GM06990 (cell line): Measurements from ENCODE around the gene CEP152.

ENCODE experiments used
- DNase-seq: peaks from one replicate; pipeline ENCODE4 v3.0.0-alpha.2; 2011; ENCODE audit not compliant: insufficient read length; ENCODE audit errors: extremely low read depth
- H3K27me3 ChIP-seq: replicated peaks from 2 replicates; pipeline ENCODE4 v1.6.0; 2011; ENCODE audit warnings: low read length; ENCODE audit not compliant: control insufficient read depth, insufficient read depth
- H3K36me3 ChIP-seq: 2 replicates; pipeline ENCODE4 v1.5.1; 2011; ENCODE audit warnings: low read length; ENCODE audit not compliant: control insufficient read depth, insufficient read depth
- H3K4me3 ChIP-seq: replicated peaks from 2 replicates; pipeline ENCODE4 v1.5.1; 2011; ENCODE audit warnings: low read depth, mild to moderate bottlenecking, control low read depth, low read length
- CTCF ChIP-seq: IDR thresholded peaks from 2 replicates; pipeline ENCODE4 v1.5.1; 2011; ENCODE audit warnings: low read length, control low read depth, mild to moderate bottlenecking, inconsistent platforms; ENCODE audit not compliant: insufficient read depth, poor library complexity, severe bottlenecking

CEP152 gene

GRCh38 chr15:48695088-48695826 lies 115.6 kb downstream of the CEP152 start:
- H3K36me3 ChIP-seq: no peaks in the 10 kb centered on the region
- no peak for TF ChIP-seq CTCF
- no peak for DNase-seq
- H3K27me3 ChIP-seq: no peaks in the 10 kb centered on the region
- H3K4me3 ChIP-seq: no peak overlapping the region

- no peak for TF ChIP-seq CTCF
- H3K36me3 ChIP-seq: no peaks in the 10 kb centered on the region
- H3K27me3 ChIP-seq: no peaks in the 10 kb centered on the region
- no peak for DNase-seq
- H3K4me3 ChIP-seq: no peak overlapping the region
Measured at GRCh38 chr15:48693484-48693883, 117.4 kb downstream of the CEP152 start.

- no peaks in the 10 kb centered on the region for H3K36me3 ChIP-seq
- no peak overlapping the region for H3K4me3 ChIP-seq
- no peak for DNase-seq
- TF ChIP-seq CTCF: no peak
- H3K27me3 ChIP-seq: no peaks in the 10 kb centered on the region
Measured at GRCh38 chr15:48688493-48688892, 122.4 kb downstream of the CEP152 start.
